Measurements from ENCODE around the gene PAPSS2. TPM values are rescaled to one million over a fixed set of nuclear protein-coding genes. Genes with fewer than 3 reads are reported as not detected.

PAPSS2 gene
- total and polyA plus RNA-seq, 2 donors (not counting 3 experiments of a cell fraction or from before 2014, with no cell fraction given): 27.9 to 82.6 TPM

- no peaks in the 10 kb centered on the region for H3K9me3 ChIP-seq (replicated peaks; ENCODE audit: control insufficient read depth, insufficient read depth, low read length)
- TF ChIP-seq GATA2 (IDR thresholded peaks at IDR 0.05; ENCODE audit: insufficient read depth, insufficient read length, low read depth, low read length) (no peak), JUN (IDR thresholded peaks at IDR 0.05; ENCODE audit: borderline replicate concordance, insufficient read depth, insufficient read length, low read depth) (no peak), EZH2 (IDR thresholded peaks at IDR 0.05; ENCODE audit: borderline replicate concordance, low read depth, low read length, severe bottlenecking) (no peak), CTCF (IDR thresholded peaks at IDR 0.05; ENCODE audit: extremely low read depth in 1 of 2, insufficient read depth in 1 of 2, low read depth in 1 of 2, low read length in 2 of 2) (no peak), POLR2AphosphoS5 (IDR thresholded peaks at IDR 0.05; ENCODE audit: insufficient read depth, low read depth, low read length) (no peak), MYC (IDR thresholded peaks at IDR 0.05; ENCODE audit: low read depth, low read length) (no peak), FOS (IDR thresholded peaks at IDR 0.05; ENCODE audit: borderline replicate concordance, insufficient read depth, low read length) (no peak), MAX (IDR thresholded peaks at IDR 0.05; ENCODE audit: insufficient read depth, insufficient read length) (no peak), POLR2A (IDR thresholded peaks at IDR 0.05; ENCODE audit: low read depth, low read length) (no peak)
- no peak overlapping the region for H2AFZ ChIP-seq (ENCODE audit: low read depth, low read length)
- H3K4me3 ChIP-seq (replicated peaks in 1 of 3; ENCODE audit: insufficient read depth in 1 of 3, low read depth in 1 of 3, low read length in 3 of 3): no peak overlapping the region
- dilution Hi-C loops (cut with MboI; ENCODE audit: extremely low pct_ligation_motif_present, low sequenced_read_pairs) (no loop called here), intact Hi-C loops (cut with micrococcal nuclease) (no loop called here)
- H3K4me2 ChIP-seq (ENCODE audit: insufficient read depth, low read length): peak overlapping the region; percentile 42
- DNase-seq (ENCODE audit: low read depth, low spot score): peak; percentile 68
- no TSS peak for BruUV-seq (replicated peaks)
- peaks cover 0 to 3% of the 10 kb centered on the region in 2 experiments for H3K36me3 ChIP-seq (ENCODE audit: control insufficient read depth in 2 of 2, extremely low read depth in 1 of 2, insufficient read depth in 2 of 2, low read length in 2 of 2)
- no peaks in the 10 kb centered on the region for H3K79me2 ChIP-seq (ENCODE audit: control insufficient read depth, insufficient read depth, low read length)
- no peaks in the 10 kb centered on the region for H3K27me3 ChIP-seq (ENCODE audit: control insufficient read depth in 2 of 2, insufficient read depth in 2 of 2, low read length in 2 of 2)
- peak; percentile 72 for FAIRE-seq
- H3K4me1 ChIP-seq (ENCODE audit: control insufficient read depth, extremely low read depth, insufficient read depth, low read length): peaks cover 37% of the 10 kb centered on the region
- CTCF ChIA-PET: interaction anchor here (0.8 to 1.8 kb wide), 5 partner anchors 28 to 65 kb away, joined by 3 to 5 read pairs (median 4); no protein-coding TSS in a partner anchor
- no peak overlapping the region for H3K9ac ChIP-seq (replicated peaks; ENCODE audit: extremely low read depth, insufficient read depth, low read length)
- H4K20me1 ChIP-seq (replicated peaks; ENCODE audit: control insufficient read depth, extremely low read depth, insufficient read depth, low read length): no peaks in the 10 kb centered on the region
- no peak overlapping the region for H3K27ac ChIP-seq (ENCODE audit: insufficient read depth, low read depth, low read length)
- POLR2A ChIA-PET: no interaction called here
- no peaks in the 10 kb centered on the region for H3K9me1 ChIP-seq (replicated peaks; ENCODE audit: control insufficient read depth, extremely low read depth, insufficient read depth, low read length)
Observed at GRCh38 chr10:87721781-87722180, 62.1 kb downstream of the PAPSS2 start.

Data from endothelial cell of umbilical vein (primary cell).